Liver (tissue), 9 donors: Measurements from ENCODE around the gene SELENOI. TPM values are rescaled to one million over a fixed set of nuclear protein-coding genes. Genes with fewer than 3 reads are reported as not detected.

Experiments used
- DNase-seq: peaks from one replicate; pipeline ENCODE4 v3.0.0-alpha.2; 2017; ENCODE audit warnings: low spot score
- H3K27ac ChIP-seq, 2 donors: one replicate each; pipeline ENCODE4 v1.7.0; 2013; ENCODE audit warnings: inconsistent platforms in 2 of 2, low read length in 2 of 2, control low read depth in 1 of 2, low read depth in 1 of 2, mild to moderate bottlenecking in 1 of 2
- H3K27me3 ChIP-seq, 4 donors: one replicate each; pipeline versions ENCODE4 v1.6.1 to v1.7.0; 2013; ENCODE audit warnings: low read length in 3 of 4, inconsistent platforms in 1 of 4, mild to moderate bottlenecking in 1 of 4, moderate library complexity in 1 of 4; ENCODE audit not compliant: control insufficient read depth in 4 of 4, insufficient read depth in 4 of 4
- H3K36me3 ChIP-seq, 4 donors: one replicate each; pipeline versions ENCODE4 v1.6.1 to v1.7.0; 2013; ENCODE audit warnings: low read length in 3 of 4, mild to moderate bottlenecking in 3 of 4, low read depth in 1 of 4, moderate library complexity in 1 of 4; ENCODE audit not compliant: control insufficient read depth in 4 of 4, insufficient read depth in 3 of 4
- H3K4me1 ChIP-seq, 4 donors: one replicate each; pipeline versions ENCODE4 v1.6.1 to v1.7.0; 2013; ENCODE audit warnings: low read length in 3 of 4, mild to moderate bottlenecking in 3 of 4, moderate library complexity in 1 of 4; ENCODE audit not compliant: control insufficient read depth in 4 of 4, insufficient read depth in 4 of 4
- H3K4me3 ChIP-seq, 3 donors: one replicate each; pipeline versions ENCODE4 v1.6.1 to v1.7.0; 2013; ENCODE audit warnings: low read length in 3 of 3, control low read depth in 1 of 3, low read depth in 1 of 3, mild to moderate bottlenecking in 1 of 3
- H3K9ac ChIP-seq, 2 donors: one replicate each; pipeline ENCODE4 v1.7.0; 2013; ENCODE audit warnings: low read length in 2 of 2, mild to moderate bottlenecking in 2 of 2, moderate library complexity in 2 of 2, control low read depth in 1 of 2, low read depth in 1 of 2
- H3K9me3 ChIP-seq, 4 donors: one replicate each; pipeline versions ENCODE4 v1.6.1 to v1.7.0; 2013; ENCODE audit warnings: low read length in 3 of 4; ENCODE audit not compliant: control insufficient read depth in 4 of 4
- EGR1 ChIP-seq, 2 donors: IDR thresholded peaks; 2 replicates each; pipeline ENCODE4 v1.6.1; 2016 to 2018; ENCODE audit warnings: antibody characterized with exemption in 2 of 2, low read depth in 2 of 2
- FOXA1 ChIP-seq: IDR thresholded peaks from 2 replicates; pipeline ENCODE4 v1.6.1; 2016; ENCODE audit warnings: antibody characterized with exemption
- FOXA2 ChIP-seq: IDR thresholded peaks from 2 replicates; pipeline ENCODE4 v1.6.1; 2016; ENCODE audit warnings: antibody characterized with exemption
- GABPA ChIP-seq, 2 donors: IDR thresholded peaks in 1 of 2; conservative IDR thresholded peaks in 1 of 2; 2 replicates each; pipeline ENCODE4 v1.6.1; 2016; ENCODE audit warnings: antibody characterized with exemption in 2 of 2, mild to moderate bottlenecking in 1 of 2, moderate library complexity in 1 of 2
- HNF4A ChIP-seq, 2 donors: conservative IDR thresholded peaks; 2 replicates each; pipeline ENCODE4 v1.6.1; 2016; ENCODE audit warnings: antibody characterized with exemption in 2 of 2, mild to moderate bottlenecking in 2 of 2
- HNF4G ChIP-seq: IDR thresholded peaks from 2 replicates; pipeline ENCODE4 v1.6.1; 2016; ENCODE audit warnings: antibody characterized with exemption
- JUND ChIP-seq, 2 donors: IDR thresholded peaks; 2 replicates each; pipeline ENCODE4 v1.6.1; 2016; ENCODE audit warnings: antibody characterized with exemption in 2 of 2
- MAX ChIP-seq: IDR thresholded peaks from 2 replicates; pipeline ENCODE4 v1.6.1; 2016; ENCODE audit warnings: antibody characterized with exemption
- NR2F2 ChIP-seq: IDR thresholded peaks from 2 replicates; pipeline ENCODE4 v1.6.1; 2016; ENCODE audit warnings: antibody characterized with exemption
- RAD21 ChIP-seq, 2 donors: IDR thresholded peaks; 2 replicates each; pipeline ENCODE4 v1.6.1; 2016; ENCODE audit warnings: antibody characterized with exemption in 2 of 2, mild to moderate bottlenecking in 2 of 2
- RXRA ChIP-seq, 2 donors: IDR thresholded peaks; 2 replicates each; pipeline ENCODE4 v1.6.1; 2017 to 2018; ENCODE audit warnings: antibody characterized with exemption in 2 of 2, mild to moderate bottlenecking in 1 of 2
- SP1 ChIP-seq: IDR thresholded peaks from 2 replicates; pipeline ENCODE4 v1.6.1; 2018; ENCODE audit warnings: antibody characterized with exemption, mild to moderate bottlenecking
- YY1 ChIP-seq: IDR thresholded peaks from 2 replicates; pipeline ENCODE4 v1.6.1; 2016; ENCODE audit warnings: antibody characterized with exemption, mild to moderate bottlenecking
- WGBS: extraction: QIAGEN DNeasy Blood & Tissue Kit; methylation state at CpG from one replicate; pipeline ENCODE4 v1.1.7; 2013; 5-methylcytosine and 5-hydroxymethylcytosine counted together
- polyA plus RNA-seq, 2 donors: library from polyadenylated mRNA; stranded (reverse) in 1 of 2; unstranded in 1 of 2; fragments of 200-250 nt in 1 of 2; fragments of >200 nt in 1 of 2; fragmentation: Nextera tagmentation in 1 of 2; extraction: Ambion mirVana in 1 of 2; gene quantifications; one replicate each; pipeline versions ENCODE4 v1.2.1 to v1.2.3, GENCODE V29; 2013 to 2015
- total RNA-seq, 2 donors: library from RNA; depleted of rRNA; stranded (reverse); fragments of >200 nt; gene quantifications; one replicate each; pipeline ENCODE4 v1.2.3, GENCODE V29; 2014
- TF ChIP-seq, protein P1 (sequence below): fragments of 150-350 bp; IDR thresholded peaks from 2 replicates; pipeline ENCODE4 v1.5.1; 2017; ENCODE audit warnings: improper control_type of control experiment, low read depth, low read length; ENCODE audit not compliant: missing input control
- TF ChIP-seq, protein P2 (sequence below): IDR thresholded peaks from 2 replicates; pipeline ENCODE4 v1.6.1; 2016; ENCODE audit warnings: antibody characterized with exemption, mild to moderate bottlenecking
- TF ChIP-seq, protein P3 (sequence below): IDR thresholded peaks from 2 replicates; pipeline ENCODE4 v1.6.1; 2016; ENCODE audit warnings: antibody characterized with exemption
- TF ChIP-seq, protein P4 (sequence below): IDR thresholded peaks from 2 replicates; pipeline ENCODE4 v1.6.1; 2016; ENCODE audit warnings: antibody characterized with exemption
- donor health status: healthy.
- donor health status: healthy.
- donor health status: healthy.
- donor health status: healthy.
- donor health status: healthy.

Gene SELENOI
- total and polyA plus RNA-seq, 4 donors: 6.2 to 55.9 (median 17.5) TPM

DNA sequence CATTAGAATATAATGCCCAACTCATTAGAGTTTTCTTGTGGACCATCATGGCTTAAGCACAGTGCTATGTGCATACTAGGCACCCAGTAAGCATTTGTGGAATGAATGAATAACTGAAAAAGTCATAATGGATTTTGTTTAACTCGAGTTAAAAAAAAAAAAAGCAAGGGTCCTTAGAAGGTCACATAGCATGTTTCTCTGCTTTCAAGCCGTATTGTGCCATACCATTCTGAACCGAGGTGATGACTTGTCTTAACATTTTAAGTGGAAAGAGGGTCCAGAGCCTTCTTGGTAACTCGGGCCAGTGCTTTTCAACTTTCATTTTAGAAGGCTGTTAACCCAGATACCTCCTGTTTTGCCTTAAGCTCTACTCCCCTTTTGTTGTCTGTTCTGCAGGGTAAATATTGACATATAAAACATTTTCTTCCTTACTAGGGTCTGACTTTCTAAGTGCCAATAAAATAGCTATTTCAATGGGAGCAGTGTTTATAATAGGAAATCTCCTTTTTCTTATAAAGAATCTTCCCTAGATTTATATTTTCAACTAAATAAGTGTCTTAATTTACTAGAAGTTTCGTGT lies 1.4 kb downstream of the SELENOI start:
- H3K27me3 ChIP-seq: no peaks in the 10 kb centered on the region
- no peak for DNase-seq
- no peaks in the 10 kb centered on the region for H3K36me3 ChIP-seq
- WGBS: 10% methylated on average over 5 of the region's 5 CpGs
- H3K4me3 ChIP-seq: peak overlapping the region; percentile 81 to 97 (median 81)
- TF ChIP-seq MAX: no peak
- TF ChIP-seq, protein P1, sequence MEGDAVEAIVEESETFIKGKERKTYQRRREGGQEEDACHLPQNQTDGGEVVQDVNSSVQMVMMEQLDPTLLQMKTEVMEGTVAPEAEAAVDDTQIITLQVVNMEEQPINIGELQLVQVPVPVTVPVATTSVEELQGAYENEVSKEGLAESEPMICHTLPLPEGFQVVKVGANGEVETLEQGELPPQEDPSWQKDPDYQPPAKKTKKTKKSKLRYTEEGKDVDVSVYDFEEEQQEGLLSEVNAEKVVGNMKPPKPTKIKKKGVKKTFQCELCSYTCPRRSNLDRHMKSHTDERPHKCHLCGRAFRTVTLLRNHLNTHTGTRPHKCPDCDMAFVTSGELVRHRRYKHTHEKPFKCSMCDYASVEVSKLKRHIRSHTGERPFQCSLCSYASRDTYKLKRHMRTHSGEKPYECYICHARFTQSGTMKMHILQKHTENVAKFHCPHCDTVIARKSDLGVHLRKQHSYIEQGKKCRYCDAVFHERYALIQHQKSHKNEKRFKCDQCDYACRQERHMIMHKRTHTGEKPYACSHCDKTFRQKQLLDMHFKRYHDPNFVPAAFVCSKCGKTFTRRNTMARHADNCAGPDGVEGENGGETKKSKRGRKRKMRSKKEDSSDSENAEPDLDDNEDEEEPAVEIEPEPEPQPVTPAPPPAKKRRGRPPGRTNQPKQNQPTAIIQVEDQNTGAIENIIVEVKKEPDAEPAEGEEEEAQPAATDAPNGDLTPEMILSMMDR: no peak
- TF ChIP-seq YY1: peak; percentile 10
- TF ChIP-seq HNF4A (conservative IDR thresholded peaks at IDR 0.05): no peak
- TF ChIP-seq GABPA (IDR thresholded peaks at IDR 0.05 in 1 of 2, conservative IDR thresholded peaks at IDR 0.05 in 1 of 2): no peak
- TF ChIP-seq, protein P2, sequence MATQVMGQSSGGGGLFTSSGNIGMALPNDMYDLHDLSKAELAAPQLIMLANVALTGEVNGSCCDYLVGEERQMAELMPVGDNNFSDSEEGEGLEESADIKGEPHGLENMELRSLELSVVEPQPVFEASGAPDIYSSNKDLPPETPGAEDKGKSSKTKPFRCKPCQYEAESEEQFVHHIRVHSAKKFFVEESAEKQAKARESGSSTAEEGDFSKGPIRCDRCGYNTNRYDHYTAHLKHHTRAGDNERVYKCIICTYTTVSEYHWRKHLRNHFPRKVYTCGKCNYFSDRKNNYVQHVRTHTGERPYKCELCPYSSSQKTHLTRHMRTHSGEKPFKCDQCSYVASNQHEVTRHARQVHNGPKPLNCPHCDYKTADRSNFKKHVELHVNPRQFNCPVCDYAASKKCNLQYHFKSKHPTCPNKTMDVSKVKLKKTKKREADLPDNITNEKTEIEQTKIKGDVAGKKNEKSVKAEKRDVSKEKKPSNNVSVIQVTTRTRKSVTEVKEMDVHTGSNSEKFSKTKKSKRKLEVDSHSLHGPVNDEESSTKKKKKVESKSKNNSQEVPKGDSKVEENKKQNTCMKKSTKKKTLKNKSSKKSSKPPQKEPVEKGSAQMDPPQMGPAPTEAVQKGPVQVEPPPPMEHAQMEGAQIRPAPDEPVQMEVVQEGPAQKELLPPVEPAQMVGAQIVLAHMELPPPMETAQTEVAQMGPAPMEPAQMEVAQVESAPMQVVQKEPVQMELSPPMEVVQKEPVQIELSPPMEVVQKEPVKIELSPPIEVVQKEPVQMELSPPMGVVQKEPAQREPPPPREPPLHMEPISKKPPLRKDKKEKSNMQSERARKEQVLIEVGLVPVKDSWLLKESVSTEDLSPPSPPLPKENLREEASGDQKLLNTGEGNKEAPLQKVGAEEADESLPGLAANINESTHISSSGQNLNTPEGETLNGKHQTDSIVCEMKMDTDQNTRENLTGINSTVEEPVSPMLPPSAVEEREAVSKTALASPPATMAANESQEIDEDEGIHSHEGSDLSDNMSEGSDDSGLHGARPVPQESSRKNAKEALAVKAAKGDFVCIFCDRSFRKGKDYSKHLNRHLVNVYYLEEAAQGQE: no peak
- peak in 1 of 2 donors; percentile 6 for TF ChIP-seq RXRA (IDR thresholded peaks at IDR 0.05)
- H3K9ac ChIP-seq: peak overlapping the region; percentile 68 to 98
- peaks cover 8 to 25% (median 12%) of the 10 kb centered on the region in 4 donors for H3K4me1 ChIP-seq
- H3K9me3 ChIP-seq: no peaks in the 10 kb centered on the region
- H3K27ac ChIP-seq: peak overlapping the region; percentile 84 to 89

DNA sequence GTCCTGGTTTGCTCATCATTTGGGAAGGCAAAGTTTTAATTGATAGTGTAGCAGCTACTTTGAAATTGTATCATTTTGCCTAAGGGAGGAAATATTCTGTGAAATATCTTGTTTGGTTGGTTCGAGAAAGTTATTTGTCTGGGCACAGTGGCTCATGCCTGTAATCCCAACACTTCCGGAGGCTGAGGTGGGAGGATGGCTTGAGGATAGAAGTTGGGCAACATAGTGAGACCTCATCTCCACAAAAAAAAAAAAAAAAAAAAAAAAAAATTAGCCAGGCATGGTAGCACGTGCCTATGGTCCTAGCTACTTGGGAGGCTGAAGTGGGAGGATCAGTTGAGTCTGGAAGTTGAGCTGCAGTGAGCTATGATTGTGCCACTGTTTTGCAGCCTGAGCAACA lies 3.7 kb downstream of the SELENOI start:
- WGBS: 93% methylated on average over 3 of the region's 3 CpGs
- Histone ChIP-seq H3K4me1 (peaks cover 4 to 17% (median 7%) of the 10 kb centered on the region in 4 donors), H3K27ac (no peak overlapping the region), H3K4me3 (no peak overlapping the region), H3K9me3 (no peaks in the 10 kb centered on the region), H3K9ac (no peak overlapping the region), H3K27me3 (no peaks in the 10 kb centered on the region), H3K36me3 (no peaks in the 10 kb centered on the region)
- no peak for DNase-seq
- TF ChIP-seq RAD21 (IDR thresholded peaks at IDR 0.05): no peak
- no peak for TF ChIP-seq NR2F2
- no peak for TF ChIP-seq HNF4G
- TF ChIP-seq, protein P1: no peak
- no peak for TF ChIP-seq EGR1 (IDR thresholded peaks at IDR 0.05; ENCODE audit: low read depth in 2 of 2)
- TF ChIP-seq JUND (IDR thresholded peaks at IDR 0.05): no peak
- no peak for TF ChIP-seq YY1
- TF ChIP-seq, protein P3, sequence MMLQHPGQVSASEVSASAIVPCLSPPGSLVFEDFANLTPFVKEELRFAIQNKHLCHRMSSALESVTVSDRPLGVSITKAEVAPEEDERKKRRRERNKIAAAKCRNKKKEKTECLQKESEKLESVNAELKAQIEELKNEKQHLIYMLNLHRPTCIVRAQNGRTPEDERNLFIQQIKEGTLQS: no peak
- TF ChIP-seq, protein P4, sequence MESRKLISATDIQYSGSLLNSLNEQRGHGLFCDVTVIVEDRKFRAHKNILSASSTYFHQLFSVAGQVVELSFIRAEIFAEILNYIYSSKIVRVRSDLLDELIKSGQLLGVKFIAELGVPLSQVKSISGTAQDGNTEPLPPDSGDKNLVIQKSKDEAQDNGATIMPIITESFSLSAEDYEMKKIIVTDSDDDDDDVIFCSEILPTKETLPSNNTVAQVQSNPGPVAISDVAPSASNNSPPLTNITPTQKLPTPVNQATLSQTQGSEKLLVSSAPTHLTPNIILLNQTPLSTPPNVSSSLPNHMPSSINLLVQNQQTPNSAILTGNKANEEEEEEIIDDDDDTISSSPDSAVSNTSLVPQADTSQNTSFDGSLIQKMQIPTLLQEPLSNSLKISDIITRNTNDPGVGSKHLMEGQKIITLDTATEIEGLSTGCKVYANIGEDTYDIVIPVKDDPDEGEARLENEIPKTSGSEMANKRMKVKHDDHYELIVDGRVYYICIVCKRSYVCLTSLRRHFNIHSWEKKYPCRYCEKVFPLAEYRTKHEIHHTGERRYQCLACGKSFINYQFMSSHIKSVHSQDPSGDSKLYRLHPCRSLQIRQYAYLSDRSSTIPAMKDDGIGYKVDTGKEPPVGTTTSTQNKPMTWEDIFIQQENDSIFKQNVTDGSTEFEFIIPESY: no peak
- TF ChIP-seq FOXA2: no peak
- no peak for TF ChIP-seq SP1
- no peak for TF ChIP-seq MAX
- no peak for TF ChIP-seq RXRA (IDR thresholded peaks at IDR 0.05)
- no peak for TF ChIP-seq HNF4A (conservative IDR thresholded peaks at IDR 0.05)
- TF ChIP-seq GABPA (IDR thresholded peaks at IDR 0.05 in 1 of 2, conservative IDR thresholded peaks at IDR 0.05 in 1 of 2): no peak
- no peak for TF ChIP-seq FOXA1
